Stomach (tissue), 9 donors: ENCODE measurements around the gene AREG. TPM values are rescaled to one million over a fixed set of nuclear protein-coding genes. Genes with fewer than 3 reads are reported as not detected.

ENCODE experiments used
- DNase-seq, 2 donors: peaks; one replicate each; pipeline versions ENCODE4 v3.0.0 to v3.0.0-alpha.2; 2013 to 2019
- H3K27ac ChIP-seq, 5 donors: fragments of 200-600 bp in 4 of 5; sonication (generic) in 4 of 5; one replicate each; pipeline ENCODE4 v1.5.1; 2013 to 2019; ENCODE audit warnings: mild to moderate bottlenecking in 1 of 5, moderate library complexity in 1 of 5
- H3K27me3 ChIP-seq, 3 donors: fragments of 200-600 bp; sonication (generic); one replicate each; pipeline ENCODE4 v1.5.1; 2017 to 2019; ENCODE audit warnings: mixed run types in 1 of 3
- H3K36me3 ChIP-seq, 4 donors: fragments of 200-600 bp; sonication (generic); 1 replicate in 3 of 4; 2 replicates in 1 of 4; pipeline ENCODE4 v1.5.1; 2016 to 2019
- H3K4me1 ChIP-seq, 4 donors: fragments of 200-600 bp; sonication (generic); one replicate each; pipeline ENCODE4 v1.5.1; 2016 to 2019
- H3K4me3 ChIP-seq, 4 donors: fragments of 200-600 bp; sonication (generic) in 3 of 4; one replicate each; pipeline ENCODE4 v1.5.1; 2016 to 2019; ENCODE audit warnings: mild to moderate bottlenecking in 1 of 4
- H3K9me3 ChIP-seq, 4 donors: fragments of 200-600 bp; sonication (generic); one replicate each; pipeline ENCODE4 v1.5.1; 2016 to 2019
- CTCF ChIP-seq, 7 experiments: fragments of 450-650 bp in 4 of 7; fragments of 200-600 bp in 3 of 7; sonication (generic) in 3 of 7; IDR thresholded peaks; one replicate each; pipeline ENCODE4 v1.5.1; 2016 to 2019; ENCODE audit warnings: antibody characterized with exemption in 7 of 7, control low read depth in 2 of 7, mild to moderate bottlenecking in 1 of 7
- EP300 ChIP-seq: sonication (generic); formaldehyde crosslinking; IDR thresholded peaks from one replicate; pipeline ENCODE4 v1.6.1; 2017; ENCODE audit warnings: antibody characterized with exemption
- POLR2A ChIP-seq, 4 donors: fragments of 450-650 bp; IDR thresholded peaks; one replicate each; pipeline ENCODE4 v1.6.1; 2016; ENCODE audit warnings: antibody characterized with exemption in 4 of 4, control low read depth in 2 of 4, mild to moderate bottlenecking in 1 of 4, moderate library complexity in 1 of 4
- POLR2AphosphoS5 ChIP-seq, 3 donors: sonication (generic); formaldehyde crosslinking; IDR thresholded peaks; one replicate each; pipeline ENCODE4 v1.6.1; 2016; ENCODE audit warnings: antibody characterized with exemption in 3 of 3
- WGBS, 5 donors: extraction: QIAGEN DNeasy Blood & Tissue Kit in 3 of 5; methylation state at CpG; one replicate each; pipeline versions ENCODE4 v1.1.5 to v1.1.7; 2013 to 2018; 5-methylcytosine and 5-hydroxymethylcytosine counted together
- intact Hi-C: fragments of 100-400 bp; cut with DNase I; formaldehyde crosslinking; loops from one replicate; pipeline ENCODE4 v1.15.1; 2023; ENCODE audit warnings: low total_unique reads
- polyA plus RNA-seq, 3 donors: library from polyadenylated mRNA; stranded (reverse); fragments of 200-250 nt; gene quantifications; one replicate each; pipeline ENCODE4 v1.2.3, GENCODE V29; 2013
- total RNA-seq, 5 donors: library from RNA; depleted of rRNA; stranded (reverse); fragments of >200 nt; gene quantifications; one replicate each; pipeline versions ENCODE4 v1.1.0 to v1.2.3, GENCODE V29; 2014 to 2016
- donor health status: healthy with polysubstance abuse.
- donor health status: Bipolar disorder and iron deficiency.
- donor health status: healthy.

Gene AREG
- total and polyA plus RNA-seq, 8 donors, result 4.3 to 23.0 (median 14.0) TPM; not detected in 1

GRCh38 chr4:74400395-74400794, 44.5 kb upstream of the AREG start:
- no peak for DNase-seq
- Histone ChIP-seq H3K4me1 (peaks cover 0 to 16% (median 6%) of the 10 kb centered on the region in 4 donors), H3K4me3 (no peak overlapping the region), H3K27me3 (no peaks in the 10 kb centered on the region), H3K9me3 (no peaks in the 10 kb centered on the region), H3K36me3 (no peaks in the 10 kb centered on the region), H3K27ac (no peak overlapping the region)
- 69 to 89% (median 87%) methylated on average over 10 of the region's 10 CpGs for WGBS, 5 donors
- intact Hi-C loops, result no loop called here
- no peak for TF ChIP-seq CTCF (IDR thresholded peaks at IDR 0.05)
- TF ChIP-seq POLR2AphosphoS5 (IDR thresholded peaks at IDR 0.05), result no peak
- no peak for TF ChIP-seq POLR2A (IDR thresholded peaks at IDR 0.05)
- TF ChIP-seq EP300, result no peak

- DNase-seq, result no peak
- TF ChIP-seq POLR2AphosphoS5 (IDR thresholded peaks at IDR 0.05), result no peak
- no peak for TF ChIP-seq EP300
- TF ChIP-seq CTCF (IDR thresholded peaks at IDR 0.05), result no peak
- TF ChIP-seq POLR2A (IDR thresholded peaks at IDR 0.05), result no peak
- 69 to 81% (median 79%) methylated on average over 5 of the region's 5 CpGs for WGBS, 5 donors
- Histone ChIP-seq H3K4me1 (peaks cover 0 to 2% (median under 1%) of the 10 kb centered on the region in 4 donors), H3K9me3 (no peaks in the 10 kb centered on the region), H3K27me3 (no peaks in the 10 kb centered on the region), H3K27ac (no peak overlapping the region), H3K36me3 (no peaks in the 10 kb centered on the region), H3K4me3 (no peak overlapping the region)
- intact Hi-C loops, result no loop called here
Measured at GRCh38 chr4:74402692-74403456, 42.1 kb upstream of the AREG start.

- no peak for DNase-seq
- no peaks in the 10 kb centered on the region for H3K27me3 ChIP-seq
- TF ChIP-seq POLR2AphosphoS5 (IDR thresholded peaks at IDR 0.05) (no peak), CTCF (IDR thresholded peaks at IDR 0.05) (no peak), EP300 (no peak), POLR2A (IDR thresholded peaks at IDR 0.05) (no peak)
- H3K4me3 ChIP-seq, result no peak overlapping the region
- H3K36me3 ChIP-seq, result no peaks in the 10 kb centered on the region
- intact Hi-C loops, result no loop called here
- H3K27ac ChIP-seq, result no peak overlapping the region
- no peaks in the 10 kb centered on the region for H3K4me1 ChIP-seq
- no peaks in the 10 kb centered on the region for H3K9me3 ChIP-seq
Measured at GRCh38 chr4:74407891-74408290, 37.0 kb upstream of the AREG start.

GRCh38 chr4:74408639-74409038, 36.3 kb upstream of the AREG start:
- Histone ChIP-seq H3K27ac (no peak overlapping the region), H3K9me3 (no peaks in the 10 kb centered on the region), H3K27me3 (no peaks in the 10 kb centered on the region), H3K4me1 (no peaks in the 10 kb centered on the region), H3K4me3 (no peak overlapping the region), H3K36me3 (no peaks in the 10 kb centered on the region)
- intact Hi-C loops, result no loop called here
- 77 to 94% (median 87%) methylated on average over 3 of the region's 3 CpGs for WGBS, 5 donors
- DNase-seq, result no peak
- no peak for TF ChIP-seq CTCF (IDR thresholded peaks at IDR 0.05)
